Astrocyte of the cerebellum (primary cell): ENCODE measurements around the gene CYP39A1.

Source experiments
- DNase-seq: peaks from one replicate; pipeline ENCODE4 v3.0.0-alpha.2; 2011; ENCODE audit warnings: low read depth
- H3K4me3 ChIP-seq: 2 replicates; pipeline ENCODE4 v1.5.1; 2011; ENCODE audit warnings: mild to moderate bottlenecking, low read depth, low read length, moderate library complexity
- CTCF ChIP-seq: IDR thresholded peaks from 2 replicates; pipeline ENCODE4 v1.5.1; 2012; ENCODE audit warnings: low read length, low read depth, moderate library complexity, mild to moderate bottlenecking; ENCODE audit errors: missing control alignments
- in situ Hi-C: cut with HindIII; loops from 2 replicates; pipeline ENCODE4 v1.10.0; 2017; ENCODE audit warnings: low sequenced_read_pairs

The CYP39A1 gene

GRCh38 chr6:46637933-46638332, 14.7 kb downstream of the CYP39A1 start:
- DNase-seq: no peak
- no peak overlapping the region for H3K4me3 ChIP-seq
- in situ Hi-C loops: no loop called here
- TF ChIP-seq CTCF: no peak

GRCh38 chr6:46637145-46637544, 15.5 kb downstream of the CYP39A1 start:
- TF ChIP-seq CTCF: no peak
- in situ Hi-C loops: no loop called here
- H3K4me3 ChIP-seq: no peak overlapping the region
- no peak for DNase-seq

DNA sequence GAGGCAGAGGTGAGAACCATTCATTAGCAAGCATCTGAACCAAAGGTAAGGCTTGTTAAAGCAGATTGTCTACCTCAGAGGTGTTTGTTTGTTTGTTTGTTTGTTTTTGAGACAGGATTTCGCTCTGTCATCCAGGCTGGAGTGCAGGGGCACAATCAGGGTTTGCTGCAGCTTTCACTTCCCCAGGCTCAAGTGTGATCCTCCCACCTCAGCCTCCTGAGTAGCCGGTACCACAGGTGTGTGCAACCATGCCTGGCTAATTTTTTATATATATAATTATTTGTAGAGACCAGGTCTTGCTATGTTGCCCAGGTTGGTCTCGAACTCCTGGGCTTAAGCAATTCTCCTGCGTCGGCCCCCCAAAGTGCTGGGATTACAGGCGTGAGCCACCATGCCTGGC, 17.2 kb downstream of the CYP39A1 start:
- DNase-seq: no peak
- H3K4me3 ChIP-seq: no peak overlapping the region
- TF ChIP-seq CTCF: no peak
- in situ Hi-C loops: no loop called here

GRCh38 chr6:46632053-46632452, 20.6 kb downstream of the CYP39A1 start:
- in situ Hi-C loops: no loop called here
- no peak for TF ChIP-seq CTCF

DNA sequence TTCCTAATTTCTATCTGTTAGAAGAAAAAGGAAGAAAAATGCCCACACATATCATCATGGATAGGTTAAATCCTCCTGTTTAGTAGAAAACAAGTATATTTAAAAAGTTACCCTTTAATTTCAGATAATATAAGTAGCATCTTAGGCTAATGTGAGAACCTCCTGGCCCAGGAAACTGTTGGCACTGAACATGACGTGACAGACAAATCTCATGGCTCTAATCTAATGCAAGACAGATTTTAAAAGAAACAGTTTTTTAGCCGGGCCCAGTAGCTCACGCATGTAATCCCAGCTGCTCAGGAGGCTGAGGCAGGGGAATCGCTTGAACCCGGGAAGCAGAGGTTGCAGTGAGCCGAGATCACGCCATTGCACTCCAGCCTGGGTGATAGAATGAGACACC, 22.9 kb downstream of the CYP39A1 start:
- in situ Hi-C loops: no loop called here
- no peak for DNase-seq
- H3K4me3 ChIP-seq: no peak overlapping the region
- no peak for TF ChIP-seq CTCF

More at GRCh38 chr6:46632053-46632452, 20.6 kb downstream of the CYP39A1 start:
- H3K4me3 ChIP-seq: no peak overlapping the region
- no peak for DNase-seq

DNA sequence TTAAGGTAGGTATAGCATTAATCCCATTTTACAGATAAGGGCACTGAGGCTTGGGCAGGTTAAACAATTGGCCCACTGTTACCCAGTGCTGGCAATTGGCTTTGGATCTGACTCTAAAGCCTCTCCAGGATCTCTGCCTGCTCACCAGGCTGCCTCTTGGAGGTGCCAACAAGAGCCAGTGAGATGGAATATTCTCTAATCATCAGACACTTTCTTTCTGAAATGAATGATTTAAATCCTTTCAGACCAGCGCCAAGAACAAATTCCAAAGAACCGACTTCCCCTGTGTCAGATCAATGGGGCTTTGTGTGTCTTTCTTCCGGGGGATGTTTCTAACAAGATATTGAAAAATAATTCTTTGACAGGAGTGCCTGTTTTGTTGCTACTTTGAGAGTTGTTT, 23.6 kb downstream of the CYP39A1 start:
- no peak for TF ChIP-seq CTCF
- in situ Hi-C loops: no loop called here

DNA sequence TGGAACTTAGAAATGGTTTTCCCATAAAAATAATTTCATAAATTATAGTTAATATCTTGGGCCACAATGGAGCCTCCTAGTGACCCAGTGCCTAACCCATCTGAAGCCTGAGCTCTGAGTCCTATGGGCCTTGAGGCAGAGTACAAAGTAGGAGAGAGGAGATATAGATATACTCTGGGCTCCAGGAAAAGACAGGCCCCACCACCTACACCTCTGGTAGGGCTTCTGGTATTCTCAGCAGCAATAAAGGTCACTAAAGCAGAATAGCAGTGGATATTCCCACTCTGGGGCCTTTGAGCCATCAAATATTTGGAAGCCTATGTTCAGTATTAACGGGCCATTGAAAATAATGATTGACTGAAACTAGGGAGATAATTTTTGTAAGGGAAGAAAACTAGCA, 24.1 kb downstream of the CYP39A1 start:
- DNase-seq: no peak
- TF ChIP-seq CTCF: no peak
- in situ Hi-C loops: no loop called here
- no peak overlapping the region for H3K4me3 ChIP-seq

More for the DNA sequence above, 23.6 kb downstream of the CYP39A1 start:
- H3K4me3 ChIP-seq: no peak overlapping the region
- no peak for DNase-seq
